Mammary epithelial cell (primary cell): ENCODE data around the gene GABRP.

Experiments used
- CTCF ChIP-seq, 2 donors: IDR thresholded peaks in 1 of 2; conservative IDR thresholded peaks in 1 of 2; 2 replicates each; pipeline ENCODE4 v1.5.1; 2011 to 2012; ENCODE audit warnings: inconsistent platforms in 2 of 2, low read length in 2 of 2, mild to moderate bottlenecking in 2 of 2, control low read depth in 1 of 2, low read depth in 1 of 2; ENCODE audit not compliant: insufficient read depth in 1 of 2; ENCODE audit errors: extremely low read depth in 1 of 2
- EZH2 ChIP-seq: IDR thresholded peaks from 2 replicates; pipeline ENCODE4 v1.6.1; 2012; ENCODE audit warnings: low read length, inconsistent platforms, borderline replicate concordance

- TF ChIP-seq CTCF (conservative IDR thresholded peaks at IDR 0.05 in 1 of 2, IDR thresholded peaks at IDR 0.05 in 1 of 2; ENCODE audit: extremely low read depth in 1 of 2, insufficient read depth in 1 of 2, low read depth in 1 of 2, low read length in 2 of 2), result no peak
- TF ChIP-seq EZH2, result no peak
These were observed 42.8 kb upstream of the GABRP start for GRCh38 chr5:170740551-170741205.
